GM12865 (cell line): ENCODE measurements around the gene VSIR.
A peak's percentile ranks its signal among the peaks of the same experiment; 100 is the strongest.

Experiments
- DNase-seq: peaks from one replicate; pipeline ENCODE4 v3.0.0; 2010; ENCODE audit warnings: low read depth
- H3K4me3 ChIP-seq: 2 replicates; pipeline ENCODE4 v1.5.1; 2011; ENCODE audit warnings: mild to moderate bottlenecking, low read depth, low read length, control low read depth
- TF ChIP-seq, protein P1 (sequence below): IDR thresholded peaks from 2 replicates; pipeline ENCODE4 v1.5.1; 2011; ENCODE audit warnings: low read length, control low read depth, low read depth, inconsistent platforms; ENCODE audit not compliant: insufficient read depth; ENCODE audit errors: missing control alignments

VSIR gene

DNA sequence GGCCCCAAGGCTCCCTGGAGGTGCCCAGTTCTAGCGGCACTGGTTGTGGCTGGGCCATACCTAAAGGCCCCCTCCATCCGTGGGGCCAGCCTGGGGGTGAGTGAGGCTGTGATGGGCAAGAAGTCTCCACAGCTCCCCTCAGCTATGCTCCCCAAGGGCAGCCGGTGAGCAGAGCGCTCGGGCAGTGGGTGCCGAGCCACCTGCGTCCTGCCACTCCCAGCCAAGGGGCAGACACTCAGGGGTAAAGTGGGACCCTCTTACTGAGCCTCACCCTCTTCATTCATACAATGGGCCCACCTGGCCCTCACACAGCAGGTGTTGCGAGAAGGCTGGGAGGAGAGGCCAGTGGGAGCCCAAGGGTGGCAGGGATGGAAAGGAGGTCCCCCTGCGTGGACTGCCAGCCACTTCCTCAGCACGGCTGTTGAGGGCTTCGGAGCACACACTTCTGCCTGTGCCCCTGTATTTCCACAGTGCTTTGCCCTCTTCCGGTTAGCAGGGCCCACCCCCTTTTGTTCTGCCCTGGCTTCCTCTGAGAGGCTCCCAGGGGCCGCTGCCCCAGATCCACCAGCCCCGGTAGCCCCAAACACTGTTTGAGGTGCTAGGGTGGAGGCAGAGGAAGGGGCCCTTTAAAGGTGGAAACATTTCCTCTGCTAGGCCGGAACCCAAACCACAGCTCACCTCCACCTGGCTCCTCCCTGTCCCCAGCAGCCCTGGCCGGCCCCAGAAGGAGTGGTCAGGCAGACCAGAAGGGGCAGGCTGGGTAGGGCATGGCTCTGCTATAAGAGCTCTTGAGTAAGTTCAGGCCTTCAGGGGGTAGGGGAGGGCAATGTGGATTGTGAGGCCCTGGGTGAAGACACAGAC, 37.4 kb downstream of the VSIR start:
- TF ChIP-seq, protein P1, sequence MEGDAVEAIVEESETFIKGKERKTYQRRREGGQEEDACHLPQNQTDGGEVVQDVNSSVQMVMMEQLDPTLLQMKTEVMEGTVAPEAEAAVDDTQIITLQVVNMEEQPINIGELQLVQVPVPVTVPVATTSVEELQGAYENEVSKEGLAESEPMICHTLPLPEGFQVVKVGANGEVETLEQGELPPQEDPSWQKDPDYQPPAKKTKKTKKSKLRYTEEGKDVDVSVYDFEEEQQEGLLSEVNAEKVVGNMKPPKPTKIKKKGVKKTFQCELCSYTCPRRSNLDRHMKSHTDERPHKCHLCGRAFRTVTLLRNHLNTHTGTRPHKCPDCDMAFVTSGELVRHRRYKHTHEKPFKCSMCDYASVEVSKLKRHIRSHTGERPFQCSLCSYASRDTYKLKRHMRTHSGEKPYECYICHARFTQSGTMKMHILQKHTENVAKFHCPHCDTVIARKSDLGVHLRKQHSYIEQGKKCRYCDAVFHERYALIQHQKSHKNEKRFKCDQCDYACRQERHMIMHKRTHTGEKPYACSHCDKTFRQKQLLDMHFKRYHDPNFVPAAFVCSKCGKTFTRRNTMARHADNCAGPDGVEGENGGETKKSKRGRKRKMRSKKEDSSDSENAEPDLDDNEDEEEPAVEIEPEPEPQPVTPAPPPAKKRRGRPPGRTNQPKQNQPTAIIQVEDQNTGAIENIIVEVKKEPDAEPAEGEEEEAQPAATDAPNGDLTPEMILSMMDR = no peak
- H3K4me3 ChIP-seq = no peak overlapping the region
- DNase-seq = peak; percentile 43

DNA sequence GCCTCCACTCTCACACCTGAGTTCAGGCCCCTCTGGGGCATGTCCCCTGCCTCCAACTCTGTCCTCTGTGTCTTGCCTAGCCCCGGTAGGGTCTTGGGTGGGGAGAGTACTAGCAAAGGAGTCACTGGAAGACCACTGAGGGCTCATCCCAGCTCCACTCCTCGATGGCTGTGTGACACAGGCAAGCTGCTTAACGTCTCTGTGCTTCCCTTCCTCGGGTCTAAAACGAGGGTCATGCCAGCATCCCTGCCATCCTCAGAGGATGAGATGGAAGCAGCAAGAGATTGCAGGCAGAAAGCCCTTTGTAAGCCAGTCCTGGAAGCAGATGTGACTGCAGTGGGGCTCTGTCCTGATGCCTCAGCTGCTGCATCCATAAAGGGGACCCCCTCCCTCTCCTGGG, 38.5 kb downstream of the VSIR start:
- TF ChIP-seq, protein P1 = no peak
- DNase-seq = no peak
- no peak overlapping the region for H3K4me3 ChIP-seq

DNA sequence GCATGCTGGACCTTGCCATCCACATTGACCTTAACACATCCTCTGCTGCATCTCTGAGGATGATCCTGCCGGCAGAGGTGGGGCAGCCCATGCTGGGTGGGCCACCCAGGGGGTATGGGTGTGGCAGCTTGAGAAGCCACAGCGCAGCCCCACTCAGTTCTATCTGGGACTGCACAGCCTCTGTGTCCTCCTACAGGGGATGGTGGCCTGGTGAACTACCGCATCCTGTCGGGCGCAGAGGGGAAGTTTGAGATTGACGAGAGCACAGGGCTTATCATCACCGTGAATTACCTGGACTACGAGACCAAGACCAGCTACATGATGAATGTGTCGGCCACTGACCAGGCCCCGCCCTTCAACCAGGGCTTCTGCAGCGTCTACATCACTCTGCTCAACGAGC, 41.5 kb downstream of the VSIR start:
- H3K4me3 ChIP-seq = no peak overlapping the region
- TF ChIP-seq, protein P1 = no peak
- no peak for DNase-seq

DNA sequence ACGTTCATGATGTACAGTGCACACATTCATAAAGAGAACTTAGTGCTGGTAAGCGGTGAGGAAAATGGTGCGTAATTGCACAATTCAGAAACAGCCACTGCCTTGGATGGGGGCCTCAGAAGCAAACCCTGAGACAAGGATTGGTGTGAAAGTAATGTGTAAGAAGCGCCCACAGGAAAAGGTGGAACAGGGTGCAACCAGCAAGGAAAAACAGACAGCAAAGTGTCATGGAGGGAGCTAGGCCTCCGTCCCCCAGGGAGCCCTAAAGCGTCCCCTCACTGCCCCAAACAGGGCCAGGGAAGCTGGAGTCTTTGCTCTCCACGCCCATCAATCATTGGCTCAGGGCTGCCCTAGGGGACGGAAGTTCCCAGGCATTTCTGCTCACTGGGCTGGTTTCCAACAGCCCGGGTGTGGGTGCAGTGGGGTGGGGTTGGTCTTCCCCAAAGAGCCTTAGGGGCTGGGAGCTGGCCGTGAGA, 44.1 kb downstream of the VSIR start:
- TF ChIP-seq, protein P1 = no peak
- no peak overlapping the region for H3K4me3 ChIP-seq
- no peak for DNase-seq

DNA sequence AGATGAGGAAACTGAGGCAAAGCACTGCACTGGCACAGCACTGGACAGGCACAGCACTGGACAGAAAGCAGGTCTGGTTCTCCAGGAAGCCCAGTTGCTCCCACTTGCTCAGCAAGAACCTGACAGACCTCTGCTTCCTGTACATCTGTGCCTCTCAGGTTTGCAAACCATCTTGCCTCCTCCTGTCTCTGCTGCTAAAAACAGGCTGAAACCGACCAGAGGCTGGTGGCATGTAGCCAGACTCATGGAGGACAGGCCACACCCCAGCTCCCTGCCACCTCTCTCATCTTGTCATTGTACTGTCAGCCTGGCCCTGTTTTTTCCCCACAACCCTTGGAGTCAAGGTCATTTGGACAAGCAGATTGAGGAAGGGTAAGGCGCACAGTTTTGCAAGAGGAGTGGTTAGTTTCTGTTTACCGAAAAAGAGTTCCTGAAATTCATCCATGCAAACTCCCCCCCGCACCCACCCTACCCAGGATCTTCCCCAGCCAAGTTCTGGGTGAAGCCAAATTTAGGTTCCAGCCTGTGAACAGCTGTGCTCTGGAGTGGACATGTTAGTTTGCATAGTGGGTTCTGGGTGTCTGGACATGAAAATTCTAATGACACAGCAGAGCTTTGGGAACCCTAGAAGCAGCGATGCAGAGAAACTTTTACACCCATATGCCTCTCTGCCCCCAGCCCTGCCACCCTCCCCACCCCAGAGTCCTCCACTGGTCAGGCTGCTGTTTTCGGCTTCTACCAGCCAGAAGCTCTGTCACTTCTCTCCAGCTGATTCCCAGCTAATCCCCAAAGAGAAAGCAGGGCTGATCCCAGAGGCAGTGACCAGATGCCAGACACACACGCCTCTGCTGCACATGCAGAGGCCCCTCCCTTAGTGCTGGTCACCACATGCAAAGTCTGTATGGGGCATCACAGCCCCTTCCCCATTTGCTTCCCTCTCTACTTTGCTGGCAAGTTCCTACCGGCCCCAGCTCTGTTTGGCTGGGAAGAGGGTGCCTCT, 45.3 kb downstream of the VSIR start:
- peak overlapping the region; percentile 30 for H3K4me3 ChIP-seq
- peak; percentile 94 for DNase-seq
- TF ChIP-seq, protein P1 = no peak

DNA sequence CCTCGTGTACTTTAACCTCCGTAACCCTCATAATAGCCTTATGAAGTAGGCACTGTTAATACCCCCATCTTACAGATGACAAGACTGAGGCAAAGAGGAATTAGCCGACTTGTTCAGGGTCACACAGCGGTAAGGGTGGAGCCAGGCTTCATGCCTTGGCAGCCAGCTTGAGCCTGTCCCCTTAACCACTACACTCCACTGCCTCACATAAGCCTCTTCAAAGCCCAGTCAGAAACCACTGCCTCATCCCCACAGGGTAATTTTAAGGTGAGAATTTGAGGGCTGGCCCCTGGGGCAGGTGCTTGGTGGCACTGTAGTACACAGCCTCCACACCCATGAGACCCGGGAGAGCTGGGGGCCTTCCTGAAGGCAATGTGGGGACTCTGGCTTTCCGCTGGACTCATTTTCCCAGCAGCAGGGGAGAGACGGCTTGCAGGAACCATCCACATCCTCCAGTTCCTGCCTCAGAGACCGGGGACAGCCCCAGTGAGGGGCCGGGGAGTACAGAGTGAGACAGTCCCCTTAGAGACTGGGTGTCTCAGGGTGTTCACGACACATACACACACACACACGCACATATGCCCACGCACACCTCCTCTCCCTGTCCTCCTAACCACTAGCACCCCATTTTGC, 46.1 kb downstream of the VSIR start:
- TF ChIP-seq, protein P1 = no peak
- H3K4me3 ChIP-seq = peak overlapping the region; percentile 30
- DNase-seq = peak; percentile 81
